Sigmoid colon (tissue), 7 donors: Measurements from ENCODE around the gene RAB29. TPM values are rescaled to one million over a fixed set of nuclear protein-coding genes. Genes with fewer than 3 reads are reported as not detected.

Experiments
- DNase-seq: peaks from one replicate; pipeline ENCODE4 v3.0.0-alpha.2; 2019
- H3K27ac ChIP-seq, 4 donors: fragments of 200-600 bp; sonication (generic); one replicate each; pipeline ENCODE4 v1.5.1; 2016 to 2019; ENCODE audit warnings: mild to moderate bottlenecking in 1 of 4
- H3K27me3 ChIP-seq, 3 donors: fragments of 200-600 bp; sonication (generic); one replicate each; pipeline ENCODE4 v1.5.1; 2019; ENCODE audit warnings: mild to moderate bottlenecking in 1 of 3
- H3K36me3 ChIP-seq, 4 donors: fragments of 200-600 bp; sonication (generic); one replicate each; pipeline ENCODE4 v1.5.1; 2016 to 2019
- H3K4me1 ChIP-seq, 4 donors: fragments of 200-600 bp; sonication (generic); one replicate each; pipeline ENCODE4 v1.5.1; 2017 to 2019
- H3K4me3 ChIP-seq, 4 donors: fragments of 200-600 bp; sonication (generic); one replicate each; pipeline ENCODE4 v1.5.1; 2017 to 2019; ENCODE audit warnings: mild to moderate bottlenecking in 2 of 4, moderate library complexity in 1 of 4
- H3K9me3 ChIP-seq, 4 donors: fragments of 200-600 bp in 3 of 4; sonication (generic) in 3 of 4; one replicate each; pipeline versions ENCODE4 v1.5.1 to v1.6.1; 2013 to 2019
- EP300 ChIP-seq, 4 donors: sonication (generic); formaldehyde crosslinking; IDR thresholded peaks; one replicate each; pipeline ENCODE4 v1.6.1; 2017; ENCODE audit warnings: antibody characterized with exemption in 4 of 4
- POLR2A ChIP-seq, 2 donors: fragments of 450-650 bp; IDR thresholded peaks; one replicate each; pipeline ENCODE4 v1.6.1; 2016; ENCODE audit warnings: antibody characterized with exemption in 2 of 2, mild to moderate bottlenecking in 2 of 2, moderate library complexity in 2 of 2
- POLR2AphosphoS5 ChIP-seq, 4 donors: sonication (generic); formaldehyde crosslinking; IDR thresholded peaks; one replicate each; pipeline ENCODE4 v1.6.1; 2017; ENCODE audit warnings: antibody characterized with exemption in 4 of 4
- WGBS, 2 donors: extraction: QIAGEN DNeasy Blood & Tissue Kit; methylation state at CpG; one replicate each; pipeline ENCODE4 v1.1.7; 2013; 5-methylcytosine and 5-hydroxymethylcytosine counted together
- intact Hi-C: fragments of 100-400 bp; cut with DNase I; formaldehyde crosslinking; loops from one replicate; pipeline ENCODE4 v1.15.1; 2023
- polyA plus RNA-seq, 3 donors: library from polyadenylated mRNA; stranded (reverse); fragments of 200-250 nt; gene quantifications; one replicate each; pipeline ENCODE4 v1.2.3, GENCODE V29; 2013
- total RNA-seq, 4 donors: library from RNA; depleted of rRNA; stranded (reverse); fragments of >200 nt; gene quantifications; one replicate each; pipeline ENCODE4 v1.1.0, GENCODE V29; 2016
- TF ChIP-seq, protein P1 (sequence below), 4 experiments: fragments of 450-650 bp in 3 of 4; fragments of 200-600 bp in 1 of 4; IDR thresholded peaks; one replicate each; pipeline ENCODE4 v1.5.1; 2016 to 2019; ENCODE audit warnings: antibody characterized with exemption in 4 of 4, mild to moderate bottlenecking in 3 of 4, moderate library complexity in 2 of 4
- donor health status: healthy with polysubstance abuse.
- donor health status: Bipolar disorder and iron deficiency.
- donor health status: healthy.

RAB29 gene
- total and polyA plus RNA-seq, 7 donors: 6.9 to 28.5 (median 19.8) TPM

DNA sequence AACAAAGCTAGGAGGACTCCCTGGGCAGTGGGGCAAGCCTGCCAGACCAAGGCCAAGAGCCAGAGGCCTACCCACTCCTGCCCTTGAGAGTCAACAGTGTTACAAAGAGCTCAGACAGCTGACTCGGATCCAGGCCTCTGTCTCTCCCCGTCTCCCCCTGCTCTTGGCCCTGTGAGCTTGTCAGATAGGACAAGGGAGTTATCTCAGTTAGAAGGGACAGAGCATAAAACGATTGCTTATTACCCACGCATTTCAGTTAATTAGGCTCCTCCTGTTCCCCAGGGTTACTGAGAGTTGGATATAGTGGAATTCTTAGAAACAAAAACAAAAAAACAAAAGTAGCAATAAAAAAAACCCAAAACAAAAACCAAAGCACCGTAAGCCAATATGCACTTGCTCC is 36.4 kb upstream of the RAB29 start:
- peak overlapping the region; percentile 10 to 95 (median 80) for H3K4me3 ChIP-seq
- no peak for DNase-seq
- H3K27me3 ChIP-seq: no peaks in the 10 kb centered on the region
- H3K4me1 ChIP-seq: peaks cover 0 to 56% (median 48%) of the 10 kb centered on the region in 4 donors
- intact Hi-C loops: loop anchor here (2.0 kb wide), 2 partner anchors 37 to 63 kb away; partner anchors contain the start of gene RAB29
- no peaks in the 10 kb centered on the region for H3K9me3 ChIP-seq
- WGBS, 2 donors: 72 to 81% methylated on average over 5 of the region's 5 CpGs
- H3K27ac ChIP-seq: peak overlapping the region; percentile 86 to 96 (median 94)
- peaks cover 0 to 14% (median 0%) of the 10 kb centered on the region in 4 donors for H3K36me3 ChIP-seq
- no peak for TF ChIP-seq EP300 (IDR thresholded peaks at IDR 0.05)
- TF ChIP-seq POLR2AphosphoS5 (IDR thresholded peaks at IDR 0.05): no peak
- no peak for TF ChIP-seq POLR2A (IDR thresholded peaks at IDR 0.05)
- TF ChIP-seq, protein P1, sequence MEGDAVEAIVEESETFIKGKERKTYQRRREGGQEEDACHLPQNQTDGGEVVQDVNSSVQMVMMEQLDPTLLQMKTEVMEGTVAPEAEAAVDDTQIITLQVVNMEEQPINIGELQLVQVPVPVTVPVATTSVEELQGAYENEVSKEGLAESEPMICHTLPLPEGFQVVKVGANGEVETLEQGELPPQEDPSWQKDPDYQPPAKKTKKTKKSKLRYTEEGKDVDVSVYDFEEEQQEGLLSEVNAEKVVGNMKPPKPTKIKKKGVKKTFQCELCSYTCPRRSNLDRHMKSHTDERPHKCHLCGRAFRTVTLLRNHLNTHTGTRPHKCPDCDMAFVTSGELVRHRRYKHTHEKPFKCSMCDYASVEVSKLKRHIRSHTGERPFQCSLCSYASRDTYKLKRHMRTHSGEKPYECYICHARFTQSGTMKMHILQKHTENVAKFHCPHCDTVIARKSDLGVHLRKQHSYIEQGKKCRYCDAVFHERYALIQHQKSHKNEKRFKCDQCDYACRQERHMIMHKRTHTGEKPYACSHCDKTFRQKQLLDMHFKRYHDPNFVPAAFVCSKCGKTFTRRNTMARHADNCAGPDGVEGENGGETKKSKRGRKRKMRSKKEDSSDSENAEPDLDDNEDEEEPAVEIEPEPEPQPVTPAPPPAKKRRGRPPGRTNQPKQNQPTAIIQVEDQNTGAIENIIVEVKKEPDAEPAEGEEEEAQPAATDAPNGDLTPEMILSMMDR (IDR thresholded peaks at IDR 0.05): no peak

DNA sequence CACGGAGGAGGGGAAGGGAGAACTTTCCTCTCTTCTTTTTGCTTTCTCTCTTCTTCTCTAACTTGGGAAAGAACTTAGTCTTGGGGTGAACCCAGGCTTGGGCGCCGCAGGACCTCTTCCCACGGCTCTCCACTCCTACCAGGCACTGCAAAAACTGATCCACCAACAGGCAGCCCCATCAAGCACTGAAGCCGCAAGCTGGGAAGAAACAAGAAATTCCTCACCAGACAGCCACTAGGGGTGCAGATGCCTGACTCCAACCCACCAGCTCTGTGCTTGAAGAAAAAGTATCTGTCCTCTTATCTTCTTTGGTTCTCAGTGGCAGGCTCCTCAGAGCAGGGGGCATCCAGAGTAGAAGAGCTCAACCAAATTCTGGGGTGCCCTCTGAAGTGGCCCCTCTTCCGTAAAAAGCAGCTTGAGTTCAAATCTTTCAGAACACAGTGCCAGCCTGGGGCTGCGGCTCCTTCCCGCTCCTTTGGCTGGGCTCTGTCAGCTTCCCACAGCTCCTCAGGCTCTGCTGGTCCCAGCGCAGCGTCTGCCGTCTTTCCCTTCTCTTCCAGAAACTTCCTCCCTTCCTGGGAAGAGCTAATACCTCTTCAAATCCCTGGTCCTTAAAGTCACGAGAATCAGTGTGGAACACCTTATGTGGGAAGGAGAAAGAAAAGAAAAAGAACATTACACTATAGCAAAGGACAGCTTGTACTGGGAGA is 35.3 kb upstream of the RAB29 start:
- 95 to 96% methylated on average over 12 of the region's 12 CpGs for WGBS, 2 donors
- H3K4me3 ChIP-seq: no peak overlapping the region
- TF ChIP-seq, protein P1 (IDR thresholded peaks at IDR 0.05): no peak
- TF ChIP-seq POLR2AphosphoS5 (IDR thresholded peaks at IDR 0.05): no peak
- TF ChIP-seq EP300 (IDR thresholded peaks at IDR 0.05): no peak
- TF ChIP-seq POLR2A (IDR thresholded peaks at IDR 0.05): no peak
- peaks cover 0 to 14% (median 0%) of the 10 kb centered on the region in 4 donors for H3K36me3 ChIP-seq
- H3K4me1 ChIP-seq: peaks cover 0 to 66% (median 53%) of the 10 kb centered on the region in 4 donors
- intact Hi-C loops: no loop called here
- DNase-seq: no peak
- no peaks in the 10 kb centered on the region for H3K27me3 ChIP-seq
- no peaks in the 10 kb centered on the region for H3K9me3 ChIP-seq
- H3K27ac ChIP-seq: no peak overlapping the region

DNA sequence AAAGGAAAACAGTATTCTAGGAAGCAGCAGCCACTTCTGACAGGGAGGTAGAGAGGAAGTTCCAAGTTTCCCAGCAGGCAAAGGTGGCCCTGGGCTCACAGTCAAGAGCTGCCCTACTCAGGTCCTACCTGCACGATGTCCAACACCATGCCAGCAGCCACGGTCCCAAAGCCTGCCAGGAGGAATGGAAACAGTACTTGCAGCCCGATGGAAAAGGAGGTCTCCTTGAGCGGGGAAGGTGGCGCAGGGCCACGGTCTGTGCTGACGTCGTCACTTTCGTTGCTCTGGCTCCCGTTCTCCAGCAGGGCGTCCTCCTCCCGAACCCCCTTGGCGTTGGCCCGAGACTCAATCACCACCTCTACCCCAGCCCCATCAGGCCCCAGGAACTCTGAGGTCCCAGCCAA is 34.7 kb upstream of the RAB29 start:
- Histone ChIP-seq H3K9me3 (no peaks in the 10 kb centered on the region), H3K4me3 (no peak overlapping the region), H3K27me3 (no peaks in the 10 kb centered on the region), H3K36me3 (peaks cover 0 to 14% (median 0%) of the 10 kb centered on the region in 4 donors), H3K4me1 (peaks cover 0 to 73% (median 60%) of the 10 kb centered on the region in 4 donors), H3K27ac (no peak overlapping the region)
- WGBS, 2 donors: 92 to 93% methylated on average over 14 of the region's 14 CpGs
- DNase-seq: no peak
- intact Hi-C loops: no loop called here
- TF ChIP-seq POLR2AphosphoS5 (IDR thresholded peaks at IDR 0.05): no peak
- TF ChIP-seq, protein P1 (IDR thresholded peaks at IDR 0.05): no peak
- no peak for TF ChIP-seq EP300 (IDR thresholded peaks at IDR 0.05)

DNA sequence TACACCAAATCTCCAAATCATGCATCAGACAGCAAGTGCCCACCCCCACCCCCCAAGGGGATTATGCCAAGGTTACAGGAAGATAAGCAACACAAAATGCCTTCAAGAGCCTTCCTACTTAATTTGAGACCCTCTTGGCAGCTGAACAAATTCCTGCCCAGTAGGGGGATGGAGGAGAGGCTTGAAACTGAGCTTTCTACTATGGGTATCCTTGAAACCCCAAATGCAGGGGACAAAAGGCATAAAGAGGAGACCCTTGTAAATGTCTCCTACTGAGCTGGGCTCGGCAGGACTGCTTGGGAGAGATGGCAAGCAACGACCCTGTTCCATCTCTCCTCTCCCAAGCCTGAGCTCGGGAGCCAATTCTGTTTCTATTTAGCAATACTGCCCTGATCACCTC is 34.2 kb upstream of the RAB29 start:
- Histone ChIP-seq H3K36me3 (peaks cover 0 to 14% (median 0%) of the 10 kb centered on the region in 4 donors), H3K27me3 (no peaks in the 10 kb centered on the region), H3K27ac (no peak overlapping the region), H3K9me3 (no peaks in the 10 kb centered on the region), H3K4me1 (peaks cover 0 to 72% (median 61%) of the 10 kb centered on the region in 4 donors), H3K4me3 (no peak overlapping the region)
- 85 to 92% methylated on average over 3 of the region's 3 CpGs for WGBS, 2 donors
- no peak for TF ChIP-seq POLR2A (IDR thresholded peaks at IDR 0.05)
- TF ChIP-seq, protein P1 (IDR thresholded peaks at IDR 0.05): no peak
- TF ChIP-seq EP300 (IDR thresholded peaks at IDR 0.05): no peak
- TF ChIP-seq POLR2AphosphoS5 (IDR thresholded peaks at IDR 0.05): no peak
- intact Hi-C loops: no loop called here
- no peak for DNase-seq
